ENCODE measurements around the gene SLC35F1. TPM values are rescaled to one million over a fixed set of nuclear protein-coding genes. Genes with fewer than 3 reads are reported as not detected.

Gene SLC35F1
- total and polyA plus RNA-seq, 10 of the 15 experiments (the other 5 are each of a cell fraction or from before 2014, with no cell fraction given), result 0.01 TPM; not detected in 9

GRCh38 chr6:118253741-118254140, 346.7 kb downstream of the SLC35F1 start:
- no peak overlapping the region for H3K9ac ChIP-seq (ENCODE audit: control insufficient read depth, insufficient read depth, low read length)
- SMC1A ChIA-PET (ENCODE audit: uncharacterized antibody, unreplicated experiment), result interaction anchor here (1.3 kb wide), 1 partner anchor 30 kb away, joined by 4 read pairs; no protein-coding TSS in a partner anchor
- no peaks in the 10 kb centered on the region for H3K4me1 ChIP-seq (ENCODE audit: control insufficient read depth, insufficient read depth, low read length)
- in situ Hi-C loops (cut with MboI) (no loop called here), intact Hi-C loops (cut with micrococcal nuclease; ENCODE audit: unreplicated experiment) (no loop called here)
- POLR2A ChIA-PET, result no interaction called here
- H3K79me2 ChIP-seq (ENCODE audit: control insufficient read depth, insufficient read depth, low read length), result no peaks in the 10 kb centered on the region
- H3K4me2 ChIP-seq (ENCODE audit: control insufficient read depth, insufficient read depth), result no peak overlapping the region
- H3K27me3 ChIP-seq (replicated peaks in 1 of 2; ENCODE audit: control insufficient read depth in 2 of 2, insufficient read depth in 2 of 2, low read length in 1 of 2), result no peaks in the 10 kb centered on the region
- CTCF ChIA-PET, result no interaction called here
- RAD21 ChIA-PET (ENCODE audit: unreplicated experiment), result no interaction called here
- no peak for ATAC-seq
- WGBS (ENCODE audit: insufficient coverage, insufficient replicate concordance, low lambda C conversion rate, missing lambda C conversion rate), result 14% methylated on average over 3 of the region's 3 CpGs
- no peak for FAIRE-seq
- DNase-seq (ENCODE audit: low read depth, low spot score), result no peak
- no TSS peak for BruUV-seq (replicated peaks)
- no peaks in the 10 kb centered on the region for H3K36me3 ChIP-seq (ENCODE audit: control insufficient read depth in 2 of 2, insufficient read depth in 2 of 2, low read length in 1 of 2)
- no peak overlapping the region for H3K4me3 ChIP-seq
- no peaks in the 10 kb centered on the region for H3K9me3 ChIP-seq (replicated peaks; ENCODE audit: control insufficient read depth, insufficient read depth, low read length)
- H4K20me1 ChIP-seq (ENCODE audit: control insufficient read depth, insufficient read depth), result no peaks in the 10 kb centered on the region
- H2AFZ ChIP-seq (ENCODE audit: control insufficient read depth, low read depth, low read length), result no peak overlapping the region
- no peak overlapping the region for H3K27ac ChIP-seq (ENCODE audit: control insufficient read depth, insufficient read depth)
- TF ChIP-seq ATF2 (IDR thresholded peaks at IDR 0.05; ENCODE audit: low read length), result no peak
- no peak for TF ChIP-seq E2F8 (IDR thresholded peaks at IDR 0.05; ENCODE audit: low read depth, partially characterized antibody)
- no peak for TF ChIP-seq SPI1 (IDR thresholded peaks at IDR 0.05; ENCODE audit: borderline replicate concordance, insufficient read depth, low read depth, low read length)
- TF ChIP-seq TAF1 (IDR thresholded peaks at IDR 0.05; ENCODE audit: borderline replicate concordance, low read depth, low read length), result no peak
- no peak for TF ChIP-seq IRF4 (IDR thresholded peaks at IDR 0.05; ENCODE audit: low read depth, low read length)
- no peak for TF ChIP-seq MXI1 (IDR thresholded peaks at IDR 0.05; ENCODE audit: low read depth, low read length)
- no peak for TF ChIP-seq SMAD1 (IDR thresholded peaks at IDR 0.05; ENCODE audit: low read depth, partially characterized antibody)
- TF ChIP-seq DPF2 (IDR thresholded peaks at IDR 0.05), result no peak
- TF ChIP-seq BCLAF1 (IDR thresholded peaks at IDR 0.05), result no peak
- TF ChIP-seq BHLHE40 (IDR thresholded peaks at IDR 0.05; ENCODE audit: borderline replicate concordance in 1 of 2, low read depth in 2 of 2, low read length in 1 of 2), result no peak
- TF ChIP-seq ZBTB4 (CRISPR knock-in tag; IDR thresholded peaks at IDR 0.05), result no peak
- TF ChIP-seq USF2 (IDR thresholded peaks at IDR 0.05; ENCODE audit: borderline replicate concordance, low read depth, low read length), result no peak
- TF ChIP-seq ZNF622 (IDR thresholded peaks at IDR 0.05), result no peak
